DND-41 (cell line): Measurements from ENCODE around the gene MEP1A.

ENCODE experiments used
- ATAC-seq: fragments of 200-7000 bp; cut with Tn5 transposase; 3 replicates; pipeline ENCODE4 v1.9.1; 2021; ENCODE audit warnings: low read depth; ENCODE audit not compliant: insufficient read depth
- DNase-seq: peaks from one replicate; pipeline ENCODE4 v3.0.0-alpha.2; 2020
- H2AFZ ChIP-seq: 2 replicates; pipeline ENCODE4 v1.6.0; 2012; ENCODE audit warnings: low read depth, low read length
- H3K27ac ChIP-seq: 2 replicates; pipeline ENCODE4 v1.5.1; 2012; ENCODE audit warnings: low read length, inconsistent platforms
- H3K27me3 ChIP-seq: fragments of 200-600 bp; sonication (generic); 2 replicates; pipeline ENCODE4 v1.6.0; 2012; ENCODE audit warnings: low read length, mild to moderate bottlenecking, inconsistent platforms; ENCODE audit not compliant: insufficient read depth, poor library complexity
- H3K36me3 ChIP-seq: 2 replicates; pipeline ENCODE4 v1.5.1; 2012; ENCODE audit warnings: low read length, inconsistent platforms; ENCODE audit not compliant: insufficient read depth
- H3K4me1 ChIP-seq: 2 replicates; pipeline ENCODE4 v1.5.1; 2012; ENCODE audit warnings: mild to moderate bottlenecking, low read length; ENCODE audit not compliant: insufficient read depth
- H3K4me2 ChIP-seq: 2 replicates; pipeline ENCODE4 v1.6.0; 2012; ENCODE audit warnings: mild to moderate bottlenecking, moderate library complexity, low read length, inconsistent platforms; ENCODE audit not compliant: insufficient read depth
- H3K4me3 ChIP-seq, 2 experiments: fragments of 200-600 bp in 1 of 2; shearing (Covaris generic) in 1 of 2; 2 replicates each; pipeline ENCODE4 v1.5.1; 2012 to 2016; ENCODE audit warnings: inconsistent platforms in 2 of 2, low read length in 2 of 2, mild to moderate bottlenecking in 2 of 2, low read depth in 1 of 2, moderate library complexity in 1 of 2
- H3K79me2 ChIP-seq: 2 replicates; pipeline ENCODE4 v1.6.0; 2012; ENCODE audit warnings: low read length, inconsistent platforms; ENCODE audit not compliant: insufficient read depth
- H3K9ac ChIP-seq: 2 replicates; pipeline ENCODE4 v1.6.0; 2012; ENCODE audit warnings: low read depth, mild to moderate bottlenecking, inconsistent platforms, low read length, moderate library complexity
- H3K9me3 ChIP-seq: 2 replicates; pipeline ENCODE4 v1.5.1; 2012; ENCODE audit warnings: low read length, moderate library complexity, mild to moderate bottlenecking, inconsistent platforms; ENCODE audit not compliant: insufficient read depth, severe bottlenecking
- H4K20me1 ChIP-seq: 2 replicates; pipeline ENCODE4 v1.6.0; 2012; ENCODE audit warnings: low read length; ENCODE audit not compliant: insufficient read depth
- CTCF ChIP-seq: IDR thresholded peaks from 2 replicates; pipeline ENCODE4 v1.5.1; 2012; ENCODE audit warnings: borderline replicate concordance, low read length, moderate library complexity, mild to moderate bottlenecking; ENCODE audit not compliant: poor library complexity, severe bottlenecking; ENCODE audit errors: extremely low read depth
- EZH2 ChIP-seq: IDR thresholded peaks from 3 replicates; pipeline ENCODE4 v1.6.1; 2012; ENCODE audit warnings: borderline replicate concordance, low read depth, mild to moderate bottlenecking, moderate library complexity, low read length, inconsistent platforms; ENCODE audit not compliant: severe bottlenecking

MEP1A gene

DNA sequence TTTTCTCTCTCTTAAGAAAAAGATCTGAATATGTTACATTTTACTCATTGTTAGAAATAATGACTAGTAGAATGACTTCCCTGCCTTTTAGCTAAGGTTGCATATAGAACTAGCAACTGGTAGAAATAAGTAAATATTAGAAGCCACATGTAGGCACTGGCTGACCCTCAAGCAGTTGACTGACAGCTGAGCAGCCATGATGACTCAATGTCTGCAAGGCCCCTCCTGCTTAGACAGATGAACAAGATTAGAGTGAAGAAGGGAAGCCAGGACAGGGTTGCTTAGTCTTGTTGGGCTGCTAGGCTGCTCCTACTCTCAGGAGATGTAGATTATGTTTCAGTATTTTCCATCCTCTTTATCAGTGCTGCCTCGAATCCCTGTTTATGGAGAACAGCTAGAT lies 6.5 kb downstream of the MEP1A start:
- Histone ChIP-seq H3K79me2 (no peaks in the 10 kb centered on the region), H3K9ac (no peak overlapping the region), H4K20me1 (no peaks in the 10 kb centered on the region), H3K27me3 (no peaks in the 10 kb centered on the region), H3K36me3 (no peaks in the 10 kb centered on the region), H3K4me2 (no peak overlapping the region), H3K9me3 (no peaks in the 10 kb centered on the region), H3K4me1 (no peaks in the 10 kb centered on the region), H3K4me3 (no peak overlapping the region), H3K27ac (no peak overlapping the region), H2AFZ (no peak overlapping the region)
- ATAC-seq (no peak), DNase-seq (no peak)
- no peak for TF ChIP-seq EZH2
- TF ChIP-seq CTCF = no peak

DNA sequence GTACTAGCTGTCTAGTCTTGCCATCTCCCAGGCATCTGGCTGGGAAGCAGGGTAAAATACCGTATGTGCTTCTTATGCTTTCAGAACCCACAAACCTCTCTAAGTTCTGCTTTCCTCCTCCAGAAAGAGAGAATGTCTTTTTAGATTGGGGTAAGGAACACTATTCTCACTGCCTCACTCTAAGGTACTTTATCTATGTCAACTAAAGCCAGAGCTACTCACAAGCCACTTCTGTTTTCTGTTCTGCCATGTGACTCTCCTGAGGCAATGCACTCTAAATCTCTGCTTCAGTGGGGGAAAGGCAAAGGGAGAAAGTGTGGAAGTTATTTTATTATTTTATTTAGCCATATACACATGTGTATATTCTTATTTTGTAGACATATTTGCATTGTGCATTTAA lies 15.6 kb downstream of the MEP1A start:
- Histone ChIP-seq H3K4me1 (no peaks in the 10 kb centered on the region), H2AFZ (no peak overlapping the region), H3K4me2 (no peak overlapping the region), H3K4me3 (no peak overlapping the region), H3K27ac (no peak overlapping the region), H3K9ac (no peak overlapping the region), H3K36me3 (no peaks in the 10 kb centered on the region), H3K9me3 (no peaks in the 10 kb centered on the region), H4K20me1 (no peaks in the 10 kb centered on the region), H3K79me2 (no peaks in the 10 kb centered on the region), H3K27me3 (no peaks in the 10 kb centered on the region)
- DNase-seq (no peak), ATAC-seq (no peak)
- TF ChIP-seq CTCF (no peak), EZH2 (no peak)

GRCh38 chr6:46815130-46815529 lies 21.9 kb downstream of the MEP1A start:
- no peaks in the 10 kb centered on the region for H3K79me2 ChIP-seq
- TF ChIP-seq EZH2 (no peak), CTCF (no peak)
- no peaks in the 10 kb centered on the region for H3K27me3 ChIP-seq
- H3K9me3 ChIP-seq = no peaks in the 10 kb centered on the region
- no peak overlapping the region for H3K4me3 ChIP-seq
- no peak overlapping the region for H3K4me2 ChIP-seq
- DNase-seq = no peak
- H3K36me3 ChIP-seq = no peaks in the 10 kb centered on the region
- no peak overlapping the region for H2AFZ ChIP-seq
- ATAC-seq = no peak
- H4K20me1 ChIP-seq = no peaks in the 10 kb centered on the region
- H3K9ac ChIP-seq = no peak overlapping the region
- no peak overlapping the region for H3K27ac ChIP-seq
- no peaks in the 10 kb centered on the region for H3K4me1 ChIP-seq

- Histone ChIP-seq H3K9ac (no peak overlapping the region), H4K20me1 (no peaks in the 10 kb centered on the region), H2AFZ (no peak overlapping the region), H3K27me3 (no peaks in the 10 kb centered on the region), H3K4me3 (no peak overlapping the region), H3K27ac (no peak overlapping the region), H3K4me2 (no peak overlapping the region), H3K79me2 (no peaks in the 10 kb centered on the region), H3K9me3 (no peaks in the 10 kb centered on the region), H3K36me3 (no peaks in the 10 kb centered on the region), H3K4me1 (no peaks in the 10 kb centered on the region)
- TF ChIP-seq CTCF (no peak), EZH2 (no peak)
- no peak for ATAC-seq
- no peak for DNase-seq
Observed at GRCh38 chr6:46816626-46817025, 23.4 kb downstream of the MEP1A start.
